Measurements from ENCODE around the gene LIMA1. TPM values are rescaled to one million over a fixed set of nuclear protein-coding genes. Genes with fewer than 3 reads are reported as not detected.

Gene LIMA1
- total and polyA plus RNA-seq, 9 of the 15 experiments (the other 6 are each of a cell fraction or from before 2014, with no cell fraction given), result 20.2 to 37.8 (median 27.3) TPM

- DNase-seq (ENCODE audit: extremely low read depth in 1 of 4, low spot score in 3 of 4), result no peak
- Histone ChIP-seq H3K36me3 (ENCODE audit: control insufficient read depth, insufficient read depth, low read length) (no peaks in the 10 kb centered on the region), H3K4me2 (ENCODE audit: insufficient read depth, low read length) (peak overlapping the region; percentile 72), H4K20me1 (replicated peaks; ENCODE audit: control insufficient read depth, insufficient read depth, low read length) (no peaks in the 10 kb centered on the region), H2AFZ (ENCODE audit: low read depth, low read length) (peak overlapping the region; percentile 30), H3K9ac (ENCODE audit: insufficient read depth in 1 of 2, low read depth in 2 of 2, low read length in 2 of 2) (peak overlapping the region; percentile 71 to 72; a peak in 3 of 4 replicates), H3K4me3 (peak overlapping the region; percentile 12; the same call in 1 of the 2 replicates), H3K4me1 (replicated peaks in 1 of 2; ENCODE audit: control insufficient read depth in 2 of 2, insufficient read depth in 2 of 2, low read length in 2 of 2) (peaks cover 31 to 38% of the 10 kb centered on the region in 2 experiments; a peak in 4 of 5 replicates), H3K27ac (ENCODE audit: extremely low read depth, low read depth, low read length) (peak overlapping the region; percentile 97), H3K79me2 (ENCODE audit: control insufficient read depth, insufficient read depth, low read length) (peaks cover 7% of the 10 kb centered on the region), H3K9me1 (ENCODE audit: control insufficient read depth, insufficient read depth, low read length) (no peaks in the 10 kb centered on the region), H3K9me3 (replicated peaks; ENCODE audit: control insufficient read depth, insufficient read depth, low read depth, low read length) (no peaks in the 10 kb centered on the region), H3K27me3 (ENCODE audit: control insufficient read depth in 2 of 2, insufficient read depth in 2 of 2, low read length in 2 of 2) (no peaks in the 10 kb centered on the region)
- BruUV-seq (replicated peaks), result no TSS peak
- ChIA-PET POLR2A (no interaction called here), CTCF (ENCODE audit: low intra/inter-chr PET ratio) (no interaction called here)
- in situ Hi-C loops (cut with MboI), result no loop called here
- 47% methylated on average over 2 of the region's 2 CpGs for WGBS (ENCODE audit: insufficient coverage, low coverage, missing lambda C conversion rate)
- no peak for ATAC-seq
- FAIRE-seq, result no peak
- intact Hi-C loops (cut with micrococcal nuclease), result no loop called here
- TF ChIP-seq BRCA1 (IDR thresholded peaks at IDR 0.05), result no peak
- TF ChIP-seq BRCA1 (CRISPR knock-in tag; IDR thresholded peaks at IDR 0.05), result no peak
- TF ChIP-seq JUN (IDR thresholded peaks at IDR 0.05; ENCODE audit: borderline replicate concordance, low read depth, low read length), result no peak
- TF ChIP-seq JUN (CRISPR knock-in tag; IDR thresholded peaks at IDR 0.05; ENCODE audit: borderline replicate concordance), result no peak
- no peak for TF ChIP-seq ZNF347 (CRISPR knock-in tag; IDR thresholded peaks at IDR 0.05; ENCODE audit: low read depth)
- TF ChIP-seq MEF2A (IDR thresholded peaks at IDR 0.05; ENCODE audit: control insufficient read depth, low read depth, low read length), result no peak
- TF ChIP-seq HMBOX1 (IDR thresholded peaks at IDR 0.05), result no peak
- no peak for TF ChIP-seq ELF1 (tag; IDR thresholded peaks at IDR 0.05)
- no peak for TF ChIP-seq MIER1 (IDR thresholded peaks at IDR 0.05; ENCODE audit: low read depth)
- TF ChIP-seq MYNN (IDR thresholded peaks at IDR 0.05), result 0 out of 2 replicates have a peak, but pooled peaks have one; percentile 10
- TF ChIP-seq MYNN (CRISPR knock-in tag; IDR thresholded peaks at IDR 0.05), result no peak
- TF ChIP-seq, protein P1, sequence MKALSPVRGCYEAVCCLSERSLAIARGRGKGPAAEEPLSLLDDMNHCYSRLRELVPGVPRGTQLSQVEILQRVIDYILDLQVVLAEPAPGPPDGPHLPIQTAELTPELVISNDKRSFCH (CRISPR knock-in tag; IDR thresholded peaks at IDR 0.05), result no peak
- TF ChIP-seq, protein P1 (tag; IDR thresholded peaks at IDR 0.05), result peak; percentile 90; the same call in 1 of the 2 replicates
- peak; percentile 20 for TF ChIP-seq PRDM10 (IDR thresholded peaks at IDR 0.05; ENCODE audit: partially characterized antibody)
- no peak for TF ChIP-seq NR1H2 (CRISPR knock-in tag; IDR thresholded peaks at IDR 0.05)
Measured at GRCh38 chr12:50248883-50249282, 34.4 kb downstream of the LIMA1 start.
